K562 (cell line): Measurements from ENCODE around the gene ITGAX. TPM values are rescaled to one million over a fixed set of nuclear protein-coding genes. Genes with fewer than 3 reads are reported as not detected.

Source experiments
- ATAC-seq: fragments of 200-7000 bp; cut with Tn5 transposase; 3 replicates; pipeline ENCODE4 v1.9.1; 2020; ENCODE audit warnings: moderate library complexity
- BruUV-seq: library from RNA; stranded (reverse); fragments of 400-500 nt; replicated peaks from 2 replicates; lab custom pipeline; 2021; lab: Mats Ljungman, UMichigan
- CTCF ChIA-PET: fragments of 300-600 bp; formaldehyde crosslinking; extraction: SDS; loops from one replicate; lab custom pipeline; 2021; ENCODE audit warnings: low intra/inter-chr PET ratio; lab: Yijun Ruan, JAX
- POLR2A ChIA-PET: fragments of 300-600, 350-650 bp; sonication (Branson Sonifier 250); formaldehyde crosslinking; extraction: SDS; loops from one replicate; lab custom pipeline; 2021; ENCODE audit warnings: antibody characterized with exemption, inconsistent platforms; lab: Yijun Ruan, JAX
- DNase-seq, 4 experiments: peaks; one replicate each; pipeline versions ENCODE4 v3.0.0 to v3.0.0-alpha.2; 2011 to 2018; ENCODE audit warnings: low spot score in 3 of 4, mixed read lengths in 3 of 4; ENCODE audit errors: extremely low read depth in 1 of 4
- FAIRE-seq: peaks from 2 replicates; lab custom pipeline; 2011; peaks lifted over from hg19 to GRCh38; lab: Jason Lieb, UNC
- H2AFZ ChIP-seq: 2 replicates; pipeline ENCODE4 v1.6.0; 2011; ENCODE audit warnings: low read depth, low read length, control low read depth, inconsistent platforms
- H3K27ac ChIP-seq: fragments of 200-600 bp; 3 replicates; pipeline ENCODE4 v1.8.0; 2011; ENCODE audit warnings: low read depth, mild to moderate bottlenecking, control low read depth, inconsistent platforms, low read length, moderate library complexity, mixed read lengths; ENCODE audit errors: extremely low read depth
- H3K27me3 ChIP-seq, 2 experiments: fragments of 300-600 bp in 1 of 2; 2 replicates in 1 of 2; 3 replicates in 1 of 2; pipeline versions ENCODE4 v1.6.0 to v1.8.0; 2011; ENCODE audit warnings: inconsistent platforms in 2 of 2, low read length in 2 of 2, mild to moderate bottlenecking in 1 of 2, mixed read lengths in 1 of 2, moderate library complexity in 1 of 2; ENCODE audit not compliant: control insufficient read depth in 2 of 2, insufficient read depth in 2 of 2
- H3K36me3 ChIP-seq: fragments of 300-600 bp; 3 replicates; pipeline ENCODE4 v1.8.0; 2011; ENCODE audit warnings: mild to moderate bottlenecking, low read length, inconsistent platforms; ENCODE audit not compliant: control insufficient read depth, insufficient read depth
- H3K4me1 ChIP-seq, 2 experiments: fragments of 200-600 bp in 1 of 2; replicated peaks in 1 of 2; 2 replicates in 1 of 2; 3 replicates in 1 of 2; pipeline versions ENCODE4 v1.5.1 to v1.8.0; 2011; ENCODE audit warnings: inconsistent platforms in 2 of 2, low read length in 2 of 2, mild to moderate bottlenecking in 1 of 2, mixed read lengths in 1 of 2, moderate library complexity in 1 of 2; ENCODE audit not compliant: control insufficient read depth in 2 of 2, insufficient read depth in 2 of 2
- H3K4me2 ChIP-seq: 2 replicates; pipeline ENCODE4 v1.6.1; 2011; ENCODE audit warnings: low read length, control low read depth, inconsistent platforms, mixed read lengths; ENCODE audit not compliant: insufficient read depth
- H3K4me3 ChIP-seq: fragments of 200-600 bp; sonication (generic), shearing (Covaris generic); 2 replicates; pipeline ENCODE4 v1.5.1; 2016; ENCODE audit warnings: control low read depth, inconsistent platforms
- H3K79me2 ChIP-seq: fragments of 200-600 bp; 3 replicates; pipeline ENCODE4 v1.8.0; 2011; ENCODE audit warnings: low read length, inconsistent platforms; ENCODE audit not compliant: control insufficient read depth, insufficient read depth
- H3K9ac ChIP-seq, 2 experiments: 2 replicates each; pipeline versions ENCODE4 v1.6.0 to v1.6.1; 2011; ENCODE audit warnings: low read depth in 2 of 2, low read length in 2 of 2, control low read depth in 1 of 2, inconsistent platforms in 1 of 2, mild to moderate bottlenecking in 1 of 2, mixed read lengths in 1 of 2; ENCODE audit not compliant: insufficient read depth in 1 of 2
- H3K9me1 ChIP-seq: one replicate; pipeline ENCODE4 v1.6.0; 2011; ENCODE audit warnings: inconsistent platforms, mild to moderate bottlenecking, low read length, moderate library complexity; ENCODE audit not compliant: control insufficient read depth, insufficient read depth
- H3K9me3 ChIP-seq: replicated peaks from 2 replicates; pipeline ENCODE4 v1.5.1; 2011; ENCODE audit warnings: low read depth, low read length, inconsistent platforms; ENCODE audit not compliant: control insufficient read depth, insufficient read depth
- H4K20me1 ChIP-seq: replicated peaks from 2 replicates; pipeline ENCODE4 v1.6.1; 2011; ENCODE audit warnings: low read length, inconsistent platforms, mixed read lengths; ENCODE audit not compliant: control insufficient read depth, insufficient read depth
- CBX2 ChIP-seq: fragments of 200-600 bp; sonication (generic); IDR thresholded peaks from one replicate; pipeline ENCODE4 v1.6.1; 2012; ENCODE audit warnings: mild to moderate bottlenecking, low read length, inconsistent platforms; ENCODE audit not compliant: insufficient read depth, poor library complexity, severe bottlenecking
- CBX8 ChIP-seq: fragments of 200-600 bp; sonication (generic); IDR thresholded peaks from 2 replicates; pipeline ENCODE4 v1.6.1; 2012; ENCODE audit warnings: borderline replicate concordance, mixed run types, low read depth, mild to moderate bottlenecking, moderate library complexity, mixed read lengths, low read length, control low read depth, inconsistent platforms; ENCODE audit not compliant: poor library complexity, severe bottlenecking; ENCODE audit errors: extremely low read depth
- KAT7 ChIP-seq: sonication (generic); formaldehyde crosslinking; IDR thresholded peaks from 2 replicates; pipeline ENCODE4 v1.8.0; 2022; ENCODE audit warnings: missing genetic modification reagents, mild to moderate bottlenecking, borderline replicate concordance
- PHF20 ChIP-seq: fragments of 450-650 bp; IDR thresholded peaks from 2 replicates; pipeline ENCODE4 v1.6.1; 2018; ENCODE audit not compliant: partially characterized antibody
- PTTG1 ChIP-seq: fragments of 450-650 bp; IDR thresholded peaks from 2 replicates; pipeline ENCODE4 v1.6.1; 2016; ENCODE audit warnings: low read depth, mild to moderate bottlenecking, missing genetic modification characterization, missing compliant biosample characterization
- TARDBP ChIP-seq: fragments of 450-650 bp; IDR thresholded peaks from 2 replicates; pipeline ENCODE4 v1.6.1; 2016
- ZBTB8A ChIP-seq: fragments of 450-650 bp; IDR thresholded peaks from 2 replicates; pipeline ENCODE4 v1.6.1; 2018; ENCODE audit warnings: mild to moderate bottlenecking, moderate library complexity; ENCODE audit not compliant: partially characterized antibody
- ZNF165 ChIP-seq: fragments of 250-450 bp; sonication (Bioruptor Pico); IDR thresholded peaks from 2 replicates; pipeline ENCODE4 v1.4.0; 2020; ENCODE audit warnings: borderline replicate concordance
- ZNF217 ChIP-seq: sonication (generic); formaldehyde crosslinking; IDR thresholded peaks from 2 replicates; pipeline ENCODE4 v1.8.0; 2022; ENCODE audit warnings: mild to moderate bottlenecking, missing genetic modification reagents
- ZNF316 ChIP-seq: fragments of 450-650 bp; IDR thresholded peaks from 2 replicates; pipeline ENCODE4 v1.6.1; 2016
- ZNF655 ChIP-seq: fragments of 250-450 bp; sonication (Bioruptor Pico); IDR thresholded peaks from 2 replicates; pipeline ENCODE4 v1.5.0; 2021
- WGBS: fragments of 100-300 bp; shearing (Covaris generic); methylation state at CpG from one replicate; pipeline ENCODE4 v1.1.6; 2016; ENCODE audit warnings: low coverage, mixed read lengths; ENCODE audit not compliant: insufficient coverage; ENCODE audit errors: missing lambda C conversion rate; 5-methylcytosine and 5-hydroxymethylcytosine counted together
- in situ Hi-C: fragments of 300-500 bp; cut with MboI; formaldehyde crosslinking; loops from 4 replicates; pipeline ENCODE4 v1.15.0; 2018; ENCODE audit warnings: inconsistent platforms, mixed read lengths
- intact Hi-C: fragments of 100-400 bp; cut with micrococcal nuclease; formaldehyde crosslinking; loops from 2 replicates; pipeline ENCODE4 v1.14.2; 2022
- polyA plus RNA-seq, 8 experiments: library from polyadenylated mRNA; depleted of rRNA in 4 of 8; stranded (reverse) in 5 of 8; unstranded in 3 of 8; fragments of >200 nt; fragmentation: Nextera tagmentation in 2 of 8; fragmentation: Illumina TruSeq in 1 of 8; extraction: Ambion mirVana in 2 of 8; extraction: Trizol in 1 of 8; gene quantifications; 2 replicates each; pipeline versions ENCODE4 v1.2.1 to v1.2.3, GENCODE V29; 2011 to 2014; ENCODE audit warnings: inconsistent platforms in 1 of 8, missing spikeins in 1 of 8
- total RNA-seq, 7 experiments: library from RNA; depleted of rRNA in 6 of 7; stranded (reverse); fragments of >200 nt in 6 of 7; fragmentation: Illumina TruSeq in 2 of 7; extraction: Trizol in 2 of 7; gene quantifications; 2 replicates each; pipeline versions ENCODE4 v1.2.1 to v1.2.3, GENCODE V29; 2011 to 2021; ENCODE audit warnings: low replicate concordance in 1 of 7

The ITGAX gene
- total and polyA plus RNA-seq, 9 of the 15 experiments (the other 6 are each of a cell fraction or from before 2014, with no cell fraction given): 0.03 to 0.58 (median 0.14) TPM

DNA sequence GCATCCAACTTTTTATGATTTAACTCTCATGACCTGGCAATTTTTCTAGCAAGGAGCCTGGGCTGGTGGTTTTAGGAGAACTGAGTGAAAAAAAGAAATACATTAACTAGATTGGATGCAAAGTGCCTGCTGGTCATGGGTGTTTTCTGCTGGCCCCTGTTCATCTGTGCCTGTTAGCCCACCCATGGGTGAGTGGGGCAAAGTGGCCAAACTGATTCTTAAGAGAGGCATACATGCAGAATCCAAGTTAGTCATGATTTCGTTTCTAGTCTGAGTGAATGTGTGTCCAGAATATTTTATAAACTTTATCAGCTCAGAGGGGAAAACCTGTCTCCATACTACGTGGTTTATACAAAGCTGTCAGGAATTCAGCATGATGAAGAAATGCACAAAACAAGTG, 33.6 kb downstream of the ITGAX start:
- Histone ChIP-seq H3K36me3 (no peaks in the 10 kb centered on the region), H3K9ac (no peak overlapping the region), H4K20me1 (no peaks in the 10 kb centered on the region), H3K4me1 (peaks cover 0 to 5% of the 10 kb centered on the region in 2 experiments; a peak in 1 of 5 replicates), H3K9me1 (no peaks in the 10 kb centered on the region), H3K27ac (no peak overlapping the region), H2AFZ (no peak overlapping the region), H3K4me3 (no peak overlapping the region), H3K9me3 (no peaks in the 10 kb centered on the region), H3K27me3 (peaks cover 13 to 38% of the 10 kb centered on the region in 2 experiments), H3K79me2 (no peaks in the 10 kb centered on the region), H3K4me2 (no peak overlapping the region)
- 0% methylated on average over 2 of the region's 2 CpGs for WGBS
- no peak for DNase-seq
- no TSS peak for BruUV-seq
- intact Hi-C loops: loop anchor here (10.0 kb wide), 3 partner anchors 56 to 486 kb away; partner anchors contain the start of genes ZNF267 and ZNF843
- ChIA-PET POLR2A (interaction anchor here (0.9 kb wide), 1 partner anchor 267 kb away, joined by 3 read pairs; no protein-coding TSS in a partner anchor), CTCF (no interaction called here)
- in situ Hi-C loops: loop anchor here (10.0 kb wide), 1 partner anchor 306 kb away; no protein-coding TSS in a partner anchor
- ATAC-seq: no peak
- TF ChIP-seq CBX8 (peak; percentile 66), ZNF165 (no peak), ZNF217 (CRISPR knock-in tag) (no peak), CBX2 (peak; percentile 60), TARDBP (no peak)
- FAIRE-seq: no peak

- peaks cover 0 to 5% of the 10 kb centered on the region in 2 experiments; a peak in 1 of 5 replicates for H3K4me1 ChIP-seq
- FAIRE-seq: no peak
- peaks cover 11 to 33% of the 10 kb centered on the region in 2 experiments for H3K27me3 ChIP-seq
- H3K27ac ChIP-seq: no peak overlapping the region
- no peaks in the 10 kb centered on the region for H3K9me3 ChIP-seq
- CTCF ChIA-PET: no interaction called here
- H3K4me2 ChIP-seq: no peak overlapping the region
- H3K79me2 ChIP-seq: no peaks in the 10 kb centered on the region
- no peak overlapping the region for H3K9ac ChIP-seq
- no peaks in the 10 kb centered on the region for H3K36me3 ChIP-seq
- H3K4me3 ChIP-seq: no peak overlapping the region
- no peaks in the 10 kb centered on the region for H3K9me1 ChIP-seq
- no peaks in the 10 kb centered on the region for H4K20me1 ChIP-seq
- BruUV-seq: no TSS peak
- under 1% methylated on average over 6 of the region's 6 CpGs for WGBS
- in situ Hi-C loops: no loop called here
- no peak for ATAC-seq
- DNase-seq: no peak
- POLR2A ChIA-PET: interaction anchor here (1.0 to 1.1 kb wide), 2 partner anchors 9 to 25 kb away, joined by 3 read pairs; no protein-coding TSS in a partner anchor
- H2AFZ ChIP-seq: no peak overlapping the region
- intact Hi-C loops: no loop called here
- TF ChIP-seq ZNF655: no peak
- peak; percentile 92 for TF ChIP-seq ZNF316
- no peak for TF ChIP-seq KAT7
- TF ChIP-seq PTTG1 (tag): no peak
- no peak for TF ChIP-seq PHF20
- TF ChIP-seq ZBTB8A: no peak
Measured at GRCh38 chr16:31390504-31391041, 35.6 kb downstream of the ITGAX start.
